ENCODE measurements around the gene NIPAL1.

Gene NIPAL1

GRCh38 chr4:48069026-48069425 is 52.5 kb downstream of the NIPAL1 start:
- no peak for DNase-seq

GRCh38 chr4:48071191-48071590 is 54.6 kb downstream of the NIPAL1 start:
- no peak for DNase-seq

GRCh38 chr4:48073567-48074103 is 57.1 kb downstream of the NIPAL1 start:
- DNase-seq, result no peak

GRCh38 chr4:48074657-48075056 is 58.1 kb downstream of the NIPAL1 start:
- no peak for DNase-seq

- no peak for DNase-seq
Observed at GRCh38 chr4:48078425-48078824, 61.9 kb downstream of the NIPAL1 start.

GRCh38 chr4:48078862-48079655 is 62.5 kb downstream of the NIPAL1 start:
- DNase-seq, result no peak

GRCh38 chr4:48079972-48080391 is 63.4 kb downstream of the NIPAL1 start:
- no peak for DNase-seq

DNA sequence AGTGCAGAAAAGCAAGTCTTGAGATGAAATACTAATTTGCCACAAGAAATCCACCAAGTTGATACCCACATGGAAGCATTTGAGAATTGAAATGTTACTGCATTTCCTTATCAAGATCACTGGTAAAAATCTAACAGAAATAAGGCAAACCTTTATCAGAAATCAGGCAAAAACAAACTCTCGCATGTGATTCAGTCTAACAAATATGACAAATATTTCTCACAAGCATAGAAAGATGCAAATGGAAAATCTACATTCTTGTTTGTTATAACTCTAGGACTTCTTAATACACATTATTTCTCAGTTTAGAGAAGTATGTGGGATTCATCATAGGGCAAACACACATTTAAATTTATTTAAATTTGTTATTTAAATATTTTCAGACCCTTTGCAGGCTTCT is 64.6 kb downstream of the NIPAL1 start:
- no peak for DNase-seq

DNA sequence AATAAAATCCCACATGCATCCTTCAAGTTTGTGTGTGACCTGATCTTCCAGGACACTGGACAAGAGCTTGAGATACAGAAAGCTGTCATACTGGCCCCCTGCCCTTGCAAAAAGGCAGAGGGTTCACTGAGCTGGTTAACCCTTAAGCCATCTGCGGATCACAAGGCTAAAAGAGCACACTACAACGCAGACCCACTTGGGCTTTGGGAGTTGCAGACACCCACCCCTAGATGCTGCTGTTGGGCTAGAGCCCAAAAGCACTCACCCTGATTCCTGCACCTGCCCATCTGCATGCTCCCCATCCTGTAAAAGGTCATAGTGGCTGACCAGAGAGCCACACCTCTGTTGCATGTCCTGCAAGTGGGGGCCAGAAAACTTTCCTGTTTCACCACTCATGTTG is 66.4 kb downstream of the NIPAL1 start:
- DNase-seq, result no peak

GRCh38 chr4:48085821-48086589 is 69.4 kb downstream of the NIPAL1 start:
- DNase-seq, result no peak

Data from NCI-H1694 (cell line).